GOT3 (cell line): Measurements from ENCODE around the gene ADARB1.
"Not testable (repeated sequence)": the region's sequence is repeated elsewhere in the genome, so short reads cannot be mapped to it uniquely, and the experiment has no call there.

Experiments used
- DNase-seq: peaks from one replicate; lab custom pipeline; 2025; ENCODE audit warnings: mixed read lengths; lab: John Stamatoyannopoulos, UW

ADARB1 gene

GRCh38 chr21:45115141-45115540 lies 40.8 kb downstream of the ADARB1 start:
- DNase-seq = no peak

GRCh38 chr21:45116066-45116465 lies 41.7 kb downstream of the ADARB1 start:
- DNase-seq = no peak

GRCh38 chr21:45117314-45117713 lies 42.9 kb downstream of the ADARB1 start:
- no peak for DNase-seq

GRCh38 chr21:45118099-45118498 lies 43.7 kb downstream of the ADARB1 start:
- no peak for DNase-seq

GRCh38 chr21:45119812-45120211 lies 45.4 kb downstream of the ADARB1 start:
- DNase-seq = no peak

GRCh38 chr21:45120975-45121374 lies 46.6 kb downstream of the ADARB1 start:
- DNase-seq = no peak

- DNase-seq = no peak
These were observed 47.6 kb downstream of the ADARB1 start for GRCh38 chr21:45122030-45122429.

GRCh38 chr21:45122432-45123132 lies 48.2 kb downstream of the ADARB1 start:
- DNase-seq = no peak

GRCh38 chr21:45123440-45123839 lies 49.1 kb downstream of the ADARB1 start:
- DNase-seq = no peak

- DNase-seq = no peak
These were observed 50.2 kb downstream of the ADARB1 start for GRCh38 chr21:45124596-45124995.

GRCh38 chr21:45125357-45125756 lies 51.0 kb downstream of the ADARB1 start:
- DNase-seq = no peak

GRCh38 chr21:45126204-45126626 lies 51.8 kb downstream of the ADARB1 start:
- DNase-seq = no peak

- no peak for DNase-seq
These were observed 52.6 kb downstream of the ADARB1 start for GRCh38 chr21:45126983-45127382.

GRCh38 chr21:45127937-45128336 lies 53.6 kb downstream of the ADARB1 start:
- DNase-seq = no peak

GRCh38 chr21:45128613-45129188 lies 54.3 kb downstream of the ADARB1 start:
- peak; percentile 14 for DNase-seq

- DNase-seq = no peak
These were observed 55.0 kb downstream of the ADARB1 start for GRCh38 chr21:45129189-45129923.

- no peak for DNase-seq
These were observed 56.0 kb downstream of the ADARB1 start for GRCh38 chr21:45130324-45130774.

GRCh38 chr21:45131537-45131999 lies 57.2 kb downstream of the ADARB1 start:
- DNase-seq = no peak

GRCh38 chr21:45132841-45133573 lies 58.6 kb downstream of the ADARB1 start:
- DNase-seq = no peak

- not testable (repeated sequence) for DNase-seq
These were observed 59.3 kb downstream of the ADARB1 start for GRCh38 chr21:45133574-45134278.

- DNase-seq = no peak
These were observed 60.1 kb downstream of the ADARB1 start for GRCh38 chr21:45134279-45135076.
